HL-60 (cell line): ENCODE measurements around the gene EPB41L2.

ENCODE experiments used
- DNase-seq, 2 experiments: peaks; one replicate each; pipeline ENCODE4 v3.0.0-alpha.2; 2010 to 2020; ENCODE audit warnings: low read depth in 1 of 2, low spot score in 1 of 2
- H3K27ac ChIP-seq: fragments of 250-450 bp; sonication (Bioruptor Pico); replicated peaks from 2 replicates; pipeline ENCODE4 v1.5.1; 2020; ENCODE audit warnings: mild to moderate bottlenecking, moderate library complexity
- H3K27me3 ChIP-seq: fragments of 250-450 bp; sonication (Bioruptor Pico); 2 replicates; pipeline ENCODE4 v1.5.1; 2021; ENCODE audit warnings: mild to moderate bottlenecking, moderate library complexity; ENCODE audit not compliant: insufficient read depth, poor library complexity, severe bottlenecking
- H3K4me3 ChIP-seq: replicated peaks from 2 replicates; pipeline ENCODE4 v1.5.1; 2011; ENCODE audit warnings: mild to moderate bottlenecking, control low read depth, low read length; ENCODE audit not compliant: insufficient read depth
- GABPA ChIP-seq: IDR thresholded peaks from 2 replicates; pipeline ENCODE4 v1.6.1; 2012; ENCODE audit warnings: low read depth
- POLR2AphosphoS5 ChIP-seq: IDR thresholded peaks from 2 replicates; pipeline ENCODE4 v1.6.1; 2012; ENCODE audit warnings: low read depth
- SPI1 ChIP-seq: IDR thresholded peaks from 2 replicates; pipeline ENCODE4 v1.6.1; 2012; ENCODE audit warnings: low read depth, mild to moderate bottlenecking, borderline replicate concordance
- TF ChIP-seq, protein P1 (sequence below): IDR thresholded peaks from one replicate; pipeline ENCODE4 v1.5.1; 2011; ENCODE audit warnings: low read length, control low read depth, inconsistent platforms; ENCODE audit not compliant: insufficient read depth
- TF ChIP-seq, protein P2 (sequence below): IDR thresholded peaks from 2 replicates; pipeline ENCODE4 v1.6.1; 2012; ENCODE audit warnings: low read depth; ENCODE audit not compliant: insufficient replicate concordance

The EPB41L2 gene

DNA sequence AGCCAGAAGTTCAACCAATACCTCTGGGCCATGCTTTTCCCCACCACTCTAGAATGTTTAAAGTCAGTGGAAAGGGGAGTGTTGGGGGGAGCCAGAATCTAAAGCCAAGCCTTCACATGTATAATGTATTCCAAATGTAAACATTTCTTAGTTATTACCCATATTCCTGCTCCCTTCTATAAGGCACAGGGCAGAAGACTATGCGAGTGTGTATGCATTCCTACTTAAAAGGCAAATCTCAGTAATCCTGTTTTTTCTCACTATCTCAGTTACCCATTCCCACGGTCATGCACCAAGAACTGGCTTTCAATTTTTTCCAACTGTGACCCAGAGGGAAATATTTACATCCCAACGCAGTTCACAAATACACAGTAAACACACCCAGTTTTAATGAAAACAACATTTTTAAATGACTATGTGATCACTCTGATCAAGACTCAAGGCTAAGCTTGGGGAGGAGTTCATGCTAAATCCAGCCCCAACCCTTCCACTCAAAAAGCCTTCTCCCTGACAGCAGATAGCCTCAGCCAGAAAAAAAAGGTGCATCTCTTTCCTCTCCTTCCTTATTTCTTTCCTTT lies 57.5 kb downstream of the EPB41L2 start:
- no peak overlapping the region for H3K4me3 ChIP-seq
- no peak for TF ChIP-seq SPI1
- TF ChIP-seq, protein P1, sequence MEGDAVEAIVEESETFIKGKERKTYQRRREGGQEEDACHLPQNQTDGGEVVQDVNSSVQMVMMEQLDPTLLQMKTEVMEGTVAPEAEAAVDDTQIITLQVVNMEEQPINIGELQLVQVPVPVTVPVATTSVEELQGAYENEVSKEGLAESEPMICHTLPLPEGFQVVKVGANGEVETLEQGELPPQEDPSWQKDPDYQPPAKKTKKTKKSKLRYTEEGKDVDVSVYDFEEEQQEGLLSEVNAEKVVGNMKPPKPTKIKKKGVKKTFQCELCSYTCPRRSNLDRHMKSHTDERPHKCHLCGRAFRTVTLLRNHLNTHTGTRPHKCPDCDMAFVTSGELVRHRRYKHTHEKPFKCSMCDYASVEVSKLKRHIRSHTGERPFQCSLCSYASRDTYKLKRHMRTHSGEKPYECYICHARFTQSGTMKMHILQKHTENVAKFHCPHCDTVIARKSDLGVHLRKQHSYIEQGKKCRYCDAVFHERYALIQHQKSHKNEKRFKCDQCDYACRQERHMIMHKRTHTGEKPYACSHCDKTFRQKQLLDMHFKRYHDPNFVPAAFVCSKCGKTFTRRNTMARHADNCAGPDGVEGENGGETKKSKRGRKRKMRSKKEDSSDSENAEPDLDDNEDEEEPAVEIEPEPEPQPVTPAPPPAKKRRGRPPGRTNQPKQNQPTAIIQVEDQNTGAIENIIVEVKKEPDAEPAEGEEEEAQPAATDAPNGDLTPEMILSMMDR: no peak
- DNase-seq: no peak
- H3K27me3 ChIP-seq: no peaks in the 10 kb centered on the region
- H3K27ac ChIP-seq: no peak overlapping the region

DNA sequence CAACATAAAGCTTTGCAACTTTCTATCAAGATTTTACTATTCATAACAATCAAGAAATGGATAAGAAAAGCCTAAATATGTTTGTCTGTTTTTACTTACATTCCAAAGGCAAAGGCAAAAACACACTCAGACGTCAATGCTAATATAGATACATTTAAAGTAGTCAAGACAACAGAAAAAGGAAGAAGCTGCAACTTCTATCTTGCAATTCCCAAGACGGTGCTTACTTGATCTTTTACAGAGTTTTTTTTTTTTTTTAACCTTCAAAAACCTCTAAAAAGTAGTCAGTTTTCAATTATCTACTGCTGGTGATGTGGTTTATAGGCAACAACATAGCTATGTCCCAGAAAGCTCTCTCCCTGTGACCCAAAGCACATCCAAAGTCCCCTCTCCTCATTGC lies 58.1 kb downstream of the EPB41L2 start:
- TF ChIP-seq POLR2AphosphoS5 (no peak), SPI1 (no peak)
- TF ChIP-seq, protein P1: no peak
- Histone ChIP-seq H3K4me3 (no peak overlapping the region), H3K27ac (no peak overlapping the region), H3K27me3 (no peaks in the 10 kb centered on the region)
- no peak for DNase-seq

DNA sequence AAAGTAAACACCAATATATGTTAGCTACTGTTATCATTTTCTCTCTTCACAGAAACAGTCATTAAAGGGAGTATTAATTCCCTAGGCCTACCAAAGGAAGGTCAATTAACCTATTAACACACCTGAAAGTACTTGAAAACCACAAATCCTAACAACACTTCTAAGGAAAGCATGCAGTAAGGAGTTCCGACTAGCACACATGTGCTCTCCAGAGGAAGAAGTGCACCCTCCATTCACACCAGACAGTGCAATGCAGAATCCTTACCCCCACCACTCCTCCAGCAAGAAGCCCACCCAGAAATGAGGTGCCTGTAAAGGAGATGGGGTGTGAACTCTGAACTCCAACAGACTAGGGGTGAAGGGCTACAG lies 58.7 kb downstream of the EPB41L2 start:
- no peak for DNase-seq
- TF ChIP-seq POLR2AphosphoS5 (no peak), SPI1 (no peak), GABPA (no peak)
- TF ChIP-seq, protein P1: no peak
- no peaks in the 10 kb centered on the region for H3K27me3 ChIP-seq
- H3K27ac ChIP-seq: no peak overlapping the region
- no peak overlapping the region for H3K4me3 ChIP-seq

DNA sequence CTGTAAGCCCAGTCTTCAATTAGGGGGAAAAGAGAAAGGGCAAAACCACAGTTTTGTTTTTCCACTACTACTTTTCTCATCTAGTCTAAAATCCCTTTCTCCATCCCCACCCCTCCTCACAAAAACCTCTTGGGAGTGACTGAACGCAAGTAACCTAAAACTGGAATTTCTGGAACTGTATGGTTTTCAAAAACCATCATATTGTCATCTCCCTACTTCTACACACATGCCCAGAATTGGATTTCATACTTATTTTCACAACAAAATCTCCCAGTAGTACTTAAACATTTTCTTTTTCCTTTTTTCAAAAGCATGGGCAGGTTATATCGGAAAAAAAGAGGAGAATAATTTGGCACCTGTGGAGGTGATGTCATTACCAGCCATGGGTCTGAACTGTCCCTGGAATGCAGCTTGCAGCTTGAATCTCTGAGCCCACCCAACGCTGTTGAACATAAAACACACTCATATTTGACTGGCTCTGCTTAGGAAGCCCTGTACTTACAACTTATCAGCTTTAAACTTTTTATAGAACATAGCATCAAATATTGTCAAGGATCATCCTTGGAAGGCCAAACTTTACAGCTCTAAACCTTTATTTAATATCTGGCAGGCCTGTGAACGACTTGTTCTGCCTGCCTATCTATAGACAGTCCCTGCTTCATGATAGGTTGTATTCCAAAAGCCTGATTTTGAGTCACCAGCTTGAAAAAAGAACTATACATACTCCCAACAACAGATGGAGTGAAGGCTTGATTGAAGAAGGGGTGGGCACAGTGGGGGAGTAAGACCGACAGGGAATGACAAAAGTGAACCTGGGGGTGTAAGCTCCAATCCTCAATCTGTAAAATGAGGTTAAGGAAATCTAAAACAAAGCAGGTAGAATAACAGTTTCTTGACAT lies 59.3 kb downstream of the EPB41L2 start:
- H3K4me3 ChIP-seq: no peak overlapping the region
- H3K27me3 ChIP-seq: no peaks in the 10 kb centered on the region
- DNase-seq: no peak
- no peak overlapping the region for H3K27ac ChIP-seq
- TF ChIP-seq, protein P2, sequence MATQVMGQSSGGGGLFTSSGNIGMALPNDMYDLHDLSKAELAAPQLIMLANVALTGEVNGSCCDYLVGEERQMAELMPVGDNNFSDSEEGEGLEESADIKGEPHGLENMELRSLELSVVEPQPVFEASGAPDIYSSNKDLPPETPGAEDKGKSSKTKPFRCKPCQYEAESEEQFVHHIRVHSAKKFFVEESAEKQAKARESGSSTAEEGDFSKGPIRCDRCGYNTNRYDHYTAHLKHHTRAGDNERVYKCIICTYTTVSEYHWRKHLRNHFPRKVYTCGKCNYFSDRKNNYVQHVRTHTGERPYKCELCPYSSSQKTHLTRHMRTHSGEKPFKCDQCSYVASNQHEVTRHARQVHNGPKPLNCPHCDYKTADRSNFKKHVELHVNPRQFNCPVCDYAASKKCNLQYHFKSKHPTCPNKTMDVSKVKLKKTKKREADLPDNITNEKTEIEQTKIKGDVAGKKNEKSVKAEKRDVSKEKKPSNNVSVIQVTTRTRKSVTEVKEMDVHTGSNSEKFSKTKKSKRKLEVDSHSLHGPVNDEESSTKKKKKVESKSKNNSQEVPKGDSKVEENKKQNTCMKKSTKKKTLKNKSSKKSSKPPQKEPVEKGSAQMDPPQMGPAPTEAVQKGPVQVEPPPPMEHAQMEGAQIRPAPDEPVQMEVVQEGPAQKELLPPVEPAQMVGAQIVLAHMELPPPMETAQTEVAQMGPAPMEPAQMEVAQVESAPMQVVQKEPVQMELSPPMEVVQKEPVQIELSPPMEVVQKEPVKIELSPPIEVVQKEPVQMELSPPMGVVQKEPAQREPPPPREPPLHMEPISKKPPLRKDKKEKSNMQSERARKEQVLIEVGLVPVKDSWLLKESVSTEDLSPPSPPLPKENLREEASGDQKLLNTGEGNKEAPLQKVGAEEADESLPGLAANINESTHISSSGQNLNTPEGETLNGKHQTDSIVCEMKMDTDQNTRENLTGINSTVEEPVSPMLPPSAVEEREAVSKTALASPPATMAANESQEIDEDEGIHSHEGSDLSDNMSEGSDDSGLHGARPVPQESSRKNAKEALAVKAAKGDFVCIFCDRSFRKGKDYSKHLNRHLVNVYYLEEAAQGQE: no peak
- TF ChIP-seq POLR2AphosphoS5: no peak
- TF ChIP-seq SPI1: no peak
- TF ChIP-seq, protein P1: no peak
- no peak for TF ChIP-seq GABPA
